ENCODE data around the gene CCDC102A. TPM values are rescaled to one million over a fixed set of nuclear protein-coding genes. Genes with fewer than 3 reads are reported as not detected.

Gene CCDC102A
- total RNA-seq, 1 experiment from 2014 or later, result 25.0 TPM

DNA sequence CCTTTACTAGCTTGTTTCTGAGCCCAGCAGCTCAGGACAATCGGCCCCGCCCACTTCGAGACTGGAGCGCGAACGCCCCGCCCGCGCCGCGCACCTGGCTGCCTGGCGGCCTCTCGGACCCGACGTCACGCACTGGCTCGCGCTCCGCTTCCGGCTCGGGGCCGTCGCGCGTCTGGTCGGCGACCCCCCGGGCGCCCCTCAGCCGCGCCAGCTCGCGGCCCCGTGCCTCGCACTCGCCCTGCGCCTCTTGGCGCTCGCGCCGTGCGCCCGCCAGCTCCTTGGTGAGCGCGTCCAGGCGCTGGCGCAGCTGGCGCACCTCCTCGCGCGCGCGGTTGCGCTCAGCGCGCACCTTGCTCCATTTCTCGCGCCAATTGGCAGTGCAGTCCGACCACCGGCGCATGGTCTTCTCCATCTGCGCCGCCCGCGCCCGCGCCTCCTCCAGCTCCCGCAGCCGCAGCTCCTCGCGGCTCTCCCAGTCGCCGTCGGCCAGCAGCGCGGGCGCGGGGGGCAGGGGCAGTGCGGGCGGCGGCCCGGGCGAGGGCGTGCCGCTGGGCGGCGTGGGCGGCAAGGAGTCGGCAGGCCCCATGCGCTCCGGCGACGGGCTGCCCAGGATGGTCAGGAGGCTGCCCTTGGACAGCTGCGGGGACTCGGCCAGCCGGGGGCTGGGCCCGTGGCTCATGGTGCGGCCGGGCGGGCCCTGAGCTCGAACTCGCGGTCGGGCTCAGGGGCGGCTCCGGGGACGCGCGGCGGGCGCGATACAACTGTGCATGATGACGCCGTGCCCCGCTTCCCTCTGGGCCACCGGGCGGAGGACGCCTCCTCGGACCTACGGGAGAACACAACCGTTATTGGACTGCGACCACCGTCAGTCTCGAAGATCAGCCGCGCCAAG is 7.6 kb downstream of the CCDC102A start:
- in situ Hi-C loops (cut with HindIII; ENCODE audit: low sequenced_read_pairs), result no loop called here

DNA sequence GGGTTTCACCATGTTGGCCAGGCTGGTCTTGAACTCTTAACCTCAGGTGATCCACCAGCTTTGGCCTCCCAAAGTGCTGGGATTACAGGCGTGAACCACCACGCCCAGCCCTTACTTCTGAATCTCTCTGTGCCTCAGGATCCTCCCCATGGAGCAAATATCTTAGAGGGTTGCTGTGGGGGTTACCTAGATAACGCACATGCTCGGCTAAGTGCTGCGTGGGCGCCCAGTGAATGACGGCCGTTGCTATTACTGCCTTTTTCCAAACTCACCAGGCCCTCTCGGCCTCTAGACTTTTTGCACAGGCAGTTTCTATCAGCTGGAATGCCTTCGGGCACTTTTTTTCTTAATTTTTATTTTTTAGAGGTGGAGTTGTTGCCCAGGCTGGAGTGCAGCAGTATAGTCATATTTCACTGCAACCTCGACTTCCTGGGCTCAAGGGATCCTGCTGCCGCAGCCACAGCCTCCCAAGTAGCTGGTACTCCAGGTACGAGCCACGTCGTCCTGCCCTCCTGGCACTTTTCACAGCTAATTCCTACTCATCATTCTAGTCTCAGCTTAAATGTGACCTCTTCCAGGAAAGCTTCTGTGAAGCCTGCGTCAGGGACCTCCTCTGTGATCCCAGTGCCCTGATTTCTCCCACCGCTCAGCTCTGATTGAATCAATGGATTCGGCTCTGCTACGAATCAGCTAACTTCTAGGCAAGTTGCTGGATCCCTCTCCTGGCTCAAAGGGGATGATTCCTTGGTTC is 8.6 kb downstream of the CCDC102A start:
- no peak for DNase-seq (ENCODE audit: low spot score)
- in situ Hi-C loops (cut with HindIII; ENCODE audit: low sequenced_read_pairs), result no loop called here

More for the DNA sequence above, 7.6 kb downstream of the CCDC102A start:
- no peak for DNase-seq (ENCODE audit: low spot score)

DNA sequence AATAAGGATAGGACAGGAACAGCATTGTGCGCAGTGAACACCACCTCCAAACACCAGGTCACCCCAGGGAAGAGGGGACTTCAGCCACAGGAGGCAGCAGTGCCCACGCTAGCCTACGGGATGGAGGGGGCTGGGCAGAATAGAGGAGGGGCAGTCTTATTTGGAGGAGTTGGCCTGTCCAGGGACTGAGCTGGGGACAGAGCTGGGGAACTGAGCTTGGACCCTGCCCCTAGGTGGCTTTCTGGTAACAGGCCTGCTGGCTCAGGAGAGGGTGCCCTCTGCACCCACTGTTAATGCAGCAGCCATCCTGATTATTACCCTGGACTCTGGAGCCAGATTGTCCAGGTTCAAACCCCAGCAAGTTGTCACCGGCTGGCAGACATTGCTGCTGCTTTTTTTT is 9.3 kb downstream of the CCDC102A start:
- in situ Hi-C loops (cut with HindIII; ENCODE audit: low sequenced_read_pairs), result no loop called here
- DNase-seq (ENCODE audit: low spot score), result no peak

DNA sequence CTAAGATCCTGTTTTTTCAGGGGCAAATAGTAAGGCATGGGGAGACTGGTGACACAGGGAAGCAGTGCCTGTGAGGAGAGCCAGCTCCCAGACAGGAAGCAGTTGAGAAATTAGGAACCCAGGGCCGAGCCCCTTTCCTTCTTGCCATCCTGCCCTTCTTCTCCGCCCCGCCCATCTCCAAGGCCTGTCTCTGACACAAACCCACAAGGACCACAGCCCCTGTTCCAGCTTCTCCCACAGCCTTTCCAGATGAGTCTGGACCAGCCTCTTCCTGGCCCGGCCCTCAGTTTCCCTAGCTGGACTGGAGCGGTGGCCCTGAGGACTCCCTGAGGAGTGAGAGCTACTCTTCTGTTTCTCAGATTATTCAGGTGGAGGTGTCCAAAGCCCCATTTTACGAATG is 9.9 kb downstream of the CCDC102A start:
- in situ Hi-C loops (cut with HindIII; ENCODE audit: low sequenced_read_pairs), result no loop called here
- no peak for DNase-seq (ENCODE audit: low spot score)

- in situ Hi-C loops (cut with HindIII; ENCODE audit: low sequenced_read_pairs), result no loop called here
- DNase-seq (ENCODE audit: low spot score), result no peak
Measured at GRCh38 chr16:57525761-57526160, 10.6 kb downstream of the CCDC102A start.

- DNase-seq (ENCODE audit: low spot score), result no peak
- in situ Hi-C loops (cut with HindIII; ENCODE audit: low sequenced_read_pairs), result no loop called here
Measured at GRCh38 chr16:57522960-57523359, 13.4 kb downstream of the CCDC102A start.

- in situ Hi-C loops (cut with HindIII; ENCODE audit: low sequenced_read_pairs), result no loop called here
- DNase-seq (ENCODE audit: low spot score), result peak; percentile 78
Measured at GRCh38 chr16:57519796-57520360, 16.5 kb downstream of the CCDC102A start.

DNA sequence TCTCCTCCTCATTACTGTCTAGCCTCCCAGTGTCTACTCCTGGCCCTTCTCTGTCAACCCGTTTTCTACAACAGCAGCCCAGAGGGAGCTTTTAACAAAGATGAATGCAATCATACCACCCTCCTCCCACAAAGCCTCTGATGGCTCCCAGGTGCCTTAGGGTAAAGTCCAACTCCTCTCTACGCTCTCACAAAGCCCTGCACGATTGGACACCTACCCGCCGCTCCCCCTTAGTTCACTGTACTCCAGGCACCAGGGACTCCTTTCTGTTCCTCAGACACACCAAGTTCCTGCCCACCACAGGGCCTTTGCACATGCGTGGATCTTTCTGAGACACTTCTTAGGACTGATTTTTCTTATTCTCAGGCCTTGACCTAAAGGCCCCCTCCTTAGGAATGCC is 17.4 kb downstream of the CCDC102A start:
- in situ Hi-C loops (cut with HindIII; ENCODE audit: low sequenced_read_pairs), result no loop called here
- DNase-seq (ENCODE audit: low spot score), result no peak

GRCh38 chr16:57518520-57518919 is 17.9 kb downstream of the CCDC102A start:
- in situ Hi-C loops (cut with HindIII; ENCODE audit: low sequenced_read_pairs), result no loop called here
- DNase-seq (ENCODE audit: low spot score), result no peak

DNA sequence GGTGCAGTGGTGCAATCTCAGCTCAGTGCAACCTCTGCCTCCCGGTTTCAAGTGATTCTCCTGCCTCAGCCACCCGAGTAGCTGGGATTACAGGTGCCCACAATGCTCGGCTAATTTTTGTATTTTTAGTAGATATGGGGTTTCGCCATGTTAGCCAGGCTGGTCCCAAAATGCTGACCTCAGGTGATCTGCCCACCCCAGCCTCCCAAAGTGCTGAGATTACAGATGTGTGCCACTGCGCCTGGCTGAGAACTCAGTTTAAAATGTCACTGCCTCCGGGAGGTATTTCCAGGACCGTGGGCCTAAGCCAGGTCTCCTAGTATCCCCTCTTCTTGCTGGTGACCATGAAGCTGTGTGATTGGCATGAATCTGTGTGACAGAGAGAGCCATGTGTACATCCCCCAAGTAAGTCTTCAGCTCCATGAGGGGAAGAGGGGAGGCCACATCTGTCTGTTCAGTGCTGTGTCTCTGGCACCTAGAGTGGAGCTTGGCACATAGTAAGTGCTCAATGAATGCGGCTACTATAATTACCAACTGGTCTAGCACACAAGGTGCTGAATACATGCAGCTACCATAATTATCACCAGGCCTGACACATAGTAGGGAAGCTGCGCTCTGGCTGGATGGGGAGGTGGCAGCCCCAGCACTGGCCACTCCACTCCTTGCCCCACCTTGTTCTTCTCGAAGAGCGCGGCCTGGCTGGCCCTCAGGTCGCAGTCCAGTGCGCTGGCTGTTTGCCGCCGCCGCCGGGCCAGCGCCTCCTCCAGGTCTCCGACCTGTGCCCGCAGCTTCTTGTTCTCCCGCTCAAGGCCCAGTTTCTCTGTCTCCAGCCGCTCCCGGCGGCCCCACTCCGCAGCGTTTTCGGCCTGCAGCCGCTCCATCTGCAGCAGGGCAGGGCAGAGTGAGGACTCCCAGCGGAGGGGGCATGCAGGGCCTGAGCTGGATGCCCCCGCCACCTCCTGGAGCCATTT is 18.7 kb downstream of the CCDC102A start:
- no peak for DNase-seq (ENCODE audit: low spot score)
- in situ Hi-C loops (cut with HindIII; ENCODE audit: low sequenced_read_pairs), result no loop called here

- in situ Hi-C loops (cut with HindIII; ENCODE audit: low sequenced_read_pairs), result no loop called here
- DNase-seq (ENCODE audit: low spot score), result no peak
Measured at GRCh38 chr16:57516773-57517172, 19.6 kb downstream of the CCDC102A start.

DNA sequence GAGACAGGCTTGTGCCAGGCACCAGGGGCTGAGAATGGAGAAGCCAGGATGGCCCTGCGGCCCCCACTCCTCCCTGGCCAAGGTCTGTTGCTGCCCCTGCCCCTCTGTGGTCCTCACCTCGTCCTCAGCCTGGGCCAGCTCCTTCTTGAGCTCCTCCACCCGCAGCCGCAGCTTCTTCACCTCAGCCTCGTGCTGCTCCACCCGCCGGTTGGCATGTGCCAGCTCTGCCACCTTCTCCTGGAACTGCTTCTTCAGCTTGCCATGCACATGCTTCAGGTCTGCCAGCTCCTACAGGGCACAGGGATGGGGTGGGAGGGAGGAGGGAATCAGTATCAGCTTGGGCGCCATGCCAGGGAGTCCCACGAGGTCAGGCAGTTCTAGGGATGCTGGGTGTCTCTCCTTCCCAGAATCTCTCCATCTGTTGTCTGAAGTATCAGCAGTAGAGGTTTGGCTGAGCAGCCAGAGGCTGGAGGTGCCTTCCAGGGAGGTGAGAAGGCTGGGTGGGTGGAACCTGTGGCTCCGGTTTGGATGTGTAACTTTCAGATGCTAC is 20.1 kb downstream of the CCDC102A start:
- in situ Hi-C loops (cut with HindIII; ENCODE audit: low sequenced_read_pairs), result no loop called here
- no peak for DNase-seq (ENCODE audit: low spot score)

GRCh38 chr16:57514791-57515600 is 21.4 kb downstream of the CCDC102A start:
- in situ Hi-C loops (cut with HindIII; ENCODE audit: low sequenced_read_pairs), result no loop called here

DNA sequence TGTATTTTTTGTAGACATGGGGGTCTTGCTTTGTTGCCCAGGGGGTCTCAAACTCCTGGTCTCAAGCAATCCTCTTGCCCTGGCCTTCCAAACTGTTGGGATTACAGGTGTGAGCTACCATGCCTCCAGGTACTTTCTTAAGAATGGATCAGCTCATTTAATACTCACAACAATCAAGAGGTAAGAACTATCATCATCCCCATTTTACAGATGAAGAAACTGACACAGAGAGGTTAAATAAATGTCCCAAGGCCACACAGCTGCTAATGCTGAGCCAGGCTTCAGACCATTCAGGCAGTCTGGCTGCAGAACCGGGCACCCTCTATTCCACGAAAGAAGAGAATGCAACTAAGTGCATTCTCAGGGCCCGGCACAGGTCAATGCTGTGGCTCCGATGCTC is 22.0 kb downstream of the CCDC102A start:
- in situ Hi-C loops (cut with HindIII; ENCODE audit: low sequenced_read_pairs), result no loop called here
- no peak for DNase-seq (ENCODE audit: low spot score)

More at GRCh38 chr16:57514791-57515600, 21.4 kb downstream of the CCDC102A start:
- no peak for DNase-seq (ENCODE audit: low spot score)

DNA sequence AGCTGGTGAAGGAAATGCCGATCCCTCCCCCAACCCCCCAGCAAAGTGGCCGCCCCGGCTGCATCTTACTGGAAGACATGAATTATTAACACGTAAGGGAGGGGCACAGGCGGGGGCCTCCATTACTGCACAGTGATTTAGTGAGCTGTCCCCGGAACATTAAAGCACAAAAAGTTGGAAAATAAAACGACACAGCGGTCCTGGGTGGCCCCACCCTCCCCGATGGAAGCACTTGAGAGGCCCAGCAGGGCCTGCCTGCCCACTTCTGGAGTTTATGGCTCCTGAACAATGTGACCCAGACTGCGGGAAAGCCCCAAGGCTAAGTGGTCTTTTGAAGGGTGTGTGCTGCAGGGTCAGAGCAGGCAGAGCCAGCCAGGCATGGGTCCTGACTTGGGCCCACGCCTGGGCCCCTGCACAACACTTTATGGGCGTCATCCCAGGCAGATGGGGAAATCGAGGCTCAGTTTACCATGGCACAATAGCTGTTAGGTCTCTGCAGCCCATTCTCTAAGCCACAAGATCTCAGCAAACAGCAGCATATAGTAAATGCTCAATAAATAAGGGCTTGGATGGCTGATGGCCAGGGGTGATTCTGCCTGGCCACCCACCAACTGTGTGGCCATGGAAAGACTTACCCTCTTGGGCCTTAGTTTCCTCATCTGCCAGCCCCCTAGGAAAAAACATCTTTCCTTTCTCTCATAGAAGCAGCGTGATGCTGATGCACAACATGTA is 22.8 kb downstream of the CCDC102A start:
- in situ Hi-C loops (cut with HindIII; ENCODE audit: low sequenced_read_pairs), result no loop called here
- DNase-seq (ENCODE audit: low spot score), result no peak

GRCh38 chr16:57512296-57513001 is 23.9 kb downstream of the CCDC102A start:
- DNase-seq (ENCODE audit: low spot score), result no peak
- in situ Hi-C loops (cut with HindIII; ENCODE audit: low sequenced_read_pairs), result no loop called here
